GM12875 (cell line): Measurements from ENCODE around the gene NXPH4.

Experiments used
- H3K4me3 ChIP-seq: one replicate; pipeline ENCODE4 v1.5.1; 2011; ENCODE audit warnings: low read depth, low read length, control low read depth
- CTCF ChIP-seq: IDR thresholded peaks from 2 replicates; pipeline ENCODE4 v1.5.1; 2011; ENCODE audit warnings: low read depth, mild to moderate bottlenecking, control low read depth, inconsistent platforms, low read length, moderate library complexity, borderline replicate concordance; ENCODE audit not compliant: insufficient read depth

NXPH4 gene

GRCh38 chr12:57235728-57236131 lies 19.1 kb downstream of the NXPH4 start:
- no peak overlapping the region for H3K4me3 ChIP-seq
- no peak for TF ChIP-seq CTCF

GRCh38 chr12:57236201-57236924 lies 19.8 kb downstream of the NXPH4 start:
- H3K4me3 ChIP-seq = no peak overlapping the region
- no peak for TF ChIP-seq CTCF

- TF ChIP-seq CTCF = no peak
- H3K4me3 ChIP-seq = no peak overlapping the region
Observed at GRCh38 chr12:57236925-57237595, 20.5 kb downstream of the NXPH4 start.

GRCh38 chr12:57237596-57237931 lies 21.0 kb downstream of the NXPH4 start:
- no peak overlapping the region for H3K4me3 ChIP-seq
- TF ChIP-seq CTCF = no peak

GRCh38 chr12:57237932-57238853 lies 21.6 kb downstream of the NXPH4 start:
- H3K4me3 ChIP-seq = peak overlapping the region; percentile 42
- TF ChIP-seq CTCF = no peak

- peak; percentile 100 for TF ChIP-seq CTCF
- peak overlapping the region; percentile 62 for H3K4me3 ChIP-seq
Observed at GRCh38 chr12:57238854-57239554, 22.4 kb downstream of the NXPH4 start.
